ENCODE data around the gene GRHPR.

GRHPR gene

GRCh38 chr9:37417857-37418618 is 4.5 kb upstream of the GRHPR start:
- ChIA-PET POLR2A (ENCODE audit: low non-redundant PET) (no interaction called here), CTCF (interaction anchor here (0.5 kb wide), 1 partner anchor 507 kb away, joined by 5 read pairs; no protein-coding TSS in a partner anchor)
- H3K27ac ChIP-seq, result peak overlapping the region; percentile 53
- no peak for DNase-seq (ENCODE audit: low spot score)
- no peak for TF ChIP-seq CTCF (conservative IDR thresholded peaks at IDR 0.05; ENCODE audit: low read depth)

- H3K27ac ChIP-seq, result no peak overlapping the region
- ChIA-PET CTCF (interaction anchor here (0.5 kb wide), 1 partner anchor 65 kb away, joined by 3 read pairs; no protein-coding TSS in a partner anchor), POLR2A (ENCODE audit: low non-redundant PET) (no interaction called here)
- no peak for DNase-seq (ENCODE audit: low spot score)
- no peak for TF ChIP-seq CTCF (conservative IDR thresholded peaks at IDR 0.05; ENCODE audit: low read depth)
These were observed 3.3 kb upstream of the GRHPR start for GRCh38 chr9:37419204-37419603.

DNA sequence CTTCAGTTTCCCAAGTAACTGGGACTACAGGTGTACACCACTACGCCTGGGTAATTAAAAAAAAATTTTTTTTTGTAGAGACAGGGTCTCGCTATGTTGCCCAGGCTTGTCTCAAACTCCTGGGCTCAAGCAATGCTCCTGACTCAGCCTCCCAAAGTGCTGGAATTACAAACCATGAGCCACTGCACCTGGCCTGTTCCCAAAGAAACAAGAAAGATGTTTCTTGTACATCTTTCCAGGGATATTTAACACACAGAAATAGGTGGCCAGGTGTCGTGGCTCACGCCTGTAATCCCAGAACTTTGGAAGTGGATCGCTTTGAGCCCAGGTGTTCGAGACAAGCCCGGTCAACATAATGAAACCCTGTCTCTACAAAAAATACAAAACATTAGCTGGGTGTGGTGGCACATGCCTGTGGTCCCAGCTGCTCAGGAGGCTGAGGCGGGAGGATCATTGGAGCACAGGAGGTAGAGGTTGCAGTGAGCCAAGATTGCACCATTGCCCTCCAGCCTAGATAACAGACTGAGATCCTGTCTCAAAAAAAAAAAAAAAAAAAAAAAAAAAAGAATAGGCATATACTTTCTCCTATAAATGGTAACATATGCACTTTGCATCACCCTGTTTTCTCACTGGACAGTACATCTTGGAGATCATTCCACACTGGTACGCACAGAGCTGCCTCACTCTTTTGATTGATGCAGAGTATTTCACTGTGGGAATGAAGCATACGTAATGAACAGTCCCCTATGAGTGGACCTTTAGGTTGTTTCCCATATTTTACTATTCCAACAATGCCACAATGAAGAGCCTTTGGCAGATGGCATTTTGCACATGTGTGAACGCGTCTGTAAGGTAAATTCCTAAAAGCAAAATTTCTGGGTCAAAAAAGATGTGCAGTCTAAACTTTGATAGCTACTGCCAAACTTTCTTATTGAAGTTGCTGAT is 2.0 kb upstream of the GRHPR start:
- no peak for DNase-seq (ENCODE audit: low spot score)
- ChIA-PET POLR2A (ENCODE audit: low non-redundant PET) (no interaction called here), CTCF (no interaction called here)
- no peak for TF ChIP-seq CTCF (conservative IDR thresholded peaks at IDR 0.05; ENCODE audit: low read depth)
- peak overlapping the region; percentile 35 for H3K27ac ChIP-seq

GRCh38 chr9:37421914-37422288 is 595 bp upstream of the GRHPR start:
- DNase-seq (ENCODE audit: low spot score), result no peak
- CTCF ChIA-PET, result interaction anchor here (0.8 kb wide), 1 partner anchor 138 kb away, joined by 3 read pairs; no protein-coding TSS in a partner anchor
- POLR2A ChIA-PET (ENCODE audit: low non-redundant PET), result interaction anchor here (1.0 to 1.5 kb wide), 3 partner anchors 9 to 14 kb away, joined by 3 to 7 read pairs (median 4); no protein-coding TSS in a partner anchor
- TF ChIP-seq CTCF (conservative IDR thresholded peaks at IDR 0.05; ENCODE audit: low read depth), result no peak
- H3K27ac ChIP-seq, result peak overlapping the region; percentile 82

DNA sequence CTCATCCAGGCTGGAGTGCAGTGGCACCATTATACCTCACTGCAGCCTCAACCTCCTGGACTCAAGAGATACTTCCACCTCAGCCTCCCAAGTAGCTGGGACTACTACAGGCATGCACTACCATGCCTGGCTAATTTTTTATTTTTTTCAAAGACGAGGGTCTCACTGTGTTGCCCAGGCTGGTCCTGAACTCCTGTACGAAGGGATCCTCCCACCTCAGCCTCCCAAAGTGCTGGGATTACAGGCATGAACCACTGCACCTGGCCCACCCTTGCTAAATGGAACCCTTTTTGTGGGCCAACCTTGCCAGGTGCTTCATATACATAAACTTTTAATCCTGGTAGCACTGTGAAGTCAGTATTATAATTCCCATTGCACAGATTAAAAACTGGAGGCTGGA is 1.0 kb downstream of the GRHPR start:
- POLR2A ChIA-PET (ENCODE audit: low non-redundant PET), result interaction anchor here (1.0 kb wide), 1 partner anchor 32 kb away, joined by 4 read pairs; no protein-coding TSS in a partner anchor
- CTCF ChIA-PET, result interaction anchor here (0.7 kb wide), 1 partner anchor 9 kb away, joined by 3 read pairs; no protein-coding TSS in a partner anchor
- H3K27ac ChIP-seq, result peak overlapping the region; percentile 82
- DNase-seq (ENCODE audit: low spot score), result no peak
- no peak for TF ChIP-seq CTCF (conservative IDR thresholded peaks at IDR 0.05; ENCODE audit: low read depth)

DNA sequence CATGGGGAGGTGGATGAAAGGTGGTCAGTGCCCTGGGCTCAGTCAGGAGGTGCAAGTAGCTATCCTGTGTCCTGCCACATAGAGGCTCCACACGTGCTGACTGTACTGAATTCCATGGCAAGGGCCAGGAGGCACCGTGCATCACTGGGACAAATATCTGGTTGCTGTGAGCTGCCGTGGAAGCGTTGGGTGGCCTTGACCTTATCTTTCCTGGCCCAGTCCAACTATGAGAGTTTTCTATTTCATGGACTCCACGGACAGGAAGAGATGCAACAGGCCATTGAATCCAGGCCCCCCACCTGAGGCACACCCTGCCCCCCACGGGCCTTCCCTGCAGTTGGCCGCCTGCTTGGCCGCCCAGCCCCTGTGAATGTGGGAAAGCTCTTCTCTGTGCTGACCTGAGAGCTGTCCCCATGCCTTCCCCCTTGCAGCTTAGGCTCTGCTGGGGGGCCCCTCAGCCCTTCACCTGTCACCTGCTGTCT is 1.7 kb downstream of the GRHPR start:
- ChIA-PET CTCF (interaction anchor here (0.9 kb wide), 1 partner anchor 791 kb away, joined by 6 read pairs; no protein-coding TSS in a partner anchor), POLR2A (ENCODE audit: low non-redundant PET) (interaction anchor here (0.6 kb wide), 1 partner anchor 29 kb away, joined by 3 read pairs; no protein-coding TSS in a partner anchor)
- peak overlapping the region; percentile 82 for H3K27ac ChIP-seq
- TF ChIP-seq CTCF (conservative IDR thresholded peaks at IDR 0.05; ENCODE audit: low read depth), result no peak
- DNase-seq (ENCODE audit: low spot score), result no peak
